Activated T-cell treated with anti-CD3 and anti-CD28 coated beads, Interleukin-2, amount 50 U/mL, for 48 hours (primary cell): ENCODE data around the gene LRCH1.

Source experiments
- DNase-seq, 2 experiments: peaks; one replicate each; pipeline ENCODE4 v3.0.0-alpha.2; 2020

Gene LRCH1

DNA sequence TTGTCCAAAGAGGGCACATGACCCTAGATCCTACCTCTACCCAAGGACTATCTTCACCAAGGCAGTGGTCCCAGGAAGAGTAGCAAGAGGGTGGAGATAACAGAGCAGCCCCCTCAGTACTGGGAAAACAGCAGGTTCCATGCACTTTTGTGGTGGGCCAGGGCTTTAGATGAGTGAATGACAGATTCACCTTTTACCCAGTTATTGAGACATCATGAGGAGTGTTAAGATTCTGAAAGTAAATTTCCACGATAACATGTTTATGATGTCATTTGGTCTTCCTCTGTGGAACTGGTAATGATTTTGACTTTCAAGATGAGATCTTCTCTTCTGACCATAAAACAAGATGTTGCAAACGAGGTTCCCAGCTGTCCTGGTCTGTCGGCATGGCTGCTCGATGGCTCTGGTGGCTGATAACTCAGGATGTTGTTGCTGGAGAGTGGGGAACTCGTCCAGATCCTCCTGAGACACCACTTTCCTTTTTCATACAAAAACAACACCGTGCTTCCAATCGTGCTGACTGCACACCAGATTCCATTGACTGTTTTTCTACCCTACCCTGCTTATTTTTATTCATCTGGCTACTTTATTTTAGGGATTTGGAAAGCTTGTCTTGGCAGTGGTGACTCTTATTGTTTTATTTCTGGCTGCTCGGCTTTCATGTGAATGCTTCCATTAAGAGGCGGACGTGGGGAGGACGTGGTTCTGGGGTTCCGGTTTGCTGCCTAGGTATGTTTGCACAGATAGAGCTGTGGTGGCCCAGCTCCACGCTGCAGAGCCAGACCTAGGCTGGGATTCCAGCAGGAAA lies 88.5 kb downstream of the LRCH1 start:
- no peak for DNase-seq

DNA sequence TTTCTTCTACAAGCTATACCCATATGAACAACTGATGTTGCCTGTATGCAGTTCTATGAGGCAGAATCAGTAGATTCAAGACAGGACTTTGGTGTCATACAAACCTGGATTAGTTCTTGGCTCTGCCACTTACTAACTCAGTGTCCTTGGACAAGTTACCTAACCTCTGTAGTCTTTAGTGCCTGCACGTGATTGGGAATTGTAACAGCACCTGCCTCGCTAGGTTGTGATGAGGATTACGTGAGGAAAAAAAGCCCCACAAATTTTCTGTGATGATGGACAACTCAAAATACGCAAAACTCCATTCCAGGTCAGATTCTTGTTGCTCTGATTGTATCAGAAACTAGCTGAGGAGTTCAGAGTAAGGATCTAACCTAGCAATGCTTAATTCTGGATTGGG lies 89.3 kb downstream of the LRCH1 start:
- DNase-seq: no peak

DNA sequence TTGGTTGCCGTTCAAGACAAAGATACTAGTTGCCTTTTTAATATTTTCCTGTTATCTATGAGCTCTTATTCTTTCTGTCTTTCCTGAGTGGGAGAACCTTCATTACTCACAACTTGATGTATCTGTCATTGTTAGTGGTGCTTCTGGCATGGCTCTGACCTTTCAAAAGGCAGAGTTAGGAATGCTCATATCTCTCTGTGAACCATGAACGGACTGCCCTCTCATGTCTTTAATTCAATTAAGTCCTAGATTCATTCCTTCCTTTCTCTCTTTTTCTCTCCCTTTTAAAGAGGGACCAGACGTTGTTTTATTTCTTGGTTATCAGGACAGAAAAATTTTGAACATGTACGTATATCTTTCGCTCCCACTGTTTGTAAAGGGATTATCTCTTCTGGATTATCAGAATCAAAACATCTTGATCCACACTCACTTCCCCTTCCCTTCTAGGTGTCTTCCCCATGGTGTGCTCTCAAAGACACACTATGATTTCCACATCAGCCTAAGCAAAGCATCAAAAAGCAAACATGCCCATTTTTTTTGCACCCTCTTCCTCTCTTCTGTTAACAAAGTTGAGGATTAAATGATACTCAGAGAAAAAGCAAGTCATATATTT lies 90.3 kb downstream of the LRCH1 start:
- no peak for DNase-seq

DNA sequence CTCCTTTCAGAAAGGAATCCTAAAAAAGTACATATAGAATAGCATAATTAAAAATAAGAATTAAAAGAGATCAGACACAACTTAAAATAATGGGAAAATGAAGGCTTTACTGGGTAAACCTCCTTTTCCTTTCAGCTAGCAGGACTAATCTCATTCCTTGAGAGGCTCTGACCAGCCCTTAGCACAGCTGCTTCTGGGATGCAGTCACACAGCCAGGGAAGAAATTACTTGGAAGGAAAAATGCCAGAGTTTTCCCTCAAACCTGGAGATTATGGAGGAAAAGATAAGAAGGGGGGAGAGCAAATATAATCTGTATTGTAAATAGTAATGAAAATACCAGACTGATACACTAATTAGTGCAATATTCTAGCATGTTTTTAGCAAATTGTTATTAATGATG lies 91.8 kb downstream of the LRCH1 start:
- no peak for DNase-seq

DNA sequence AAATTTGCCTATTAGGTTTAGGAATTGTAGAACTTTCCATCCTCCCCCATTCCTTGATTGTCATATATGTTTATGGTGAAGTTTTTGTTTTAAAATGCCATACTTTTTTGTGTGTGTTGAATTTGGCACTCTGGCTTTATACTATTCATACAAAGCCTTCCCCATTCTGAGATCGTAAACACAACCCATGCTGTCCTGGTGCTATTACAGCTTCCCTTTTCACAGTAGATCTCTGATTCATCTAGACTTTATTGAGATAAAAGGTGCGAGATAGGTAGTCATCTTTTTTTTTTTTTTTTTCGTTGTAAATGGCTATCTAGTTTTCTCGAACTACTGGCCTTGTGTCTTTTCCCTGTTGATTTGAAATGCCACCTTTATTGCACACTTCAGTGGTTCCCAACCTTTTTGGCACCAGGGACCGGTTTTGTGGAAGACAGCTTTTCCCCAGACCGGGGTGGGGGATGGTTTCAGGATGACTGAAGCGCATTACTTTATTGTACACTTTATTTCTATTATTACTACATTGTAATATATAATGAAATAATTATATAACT lies 94.6 kb downstream of the LRCH1 start:
- DNase-seq: no peak

DNA sequence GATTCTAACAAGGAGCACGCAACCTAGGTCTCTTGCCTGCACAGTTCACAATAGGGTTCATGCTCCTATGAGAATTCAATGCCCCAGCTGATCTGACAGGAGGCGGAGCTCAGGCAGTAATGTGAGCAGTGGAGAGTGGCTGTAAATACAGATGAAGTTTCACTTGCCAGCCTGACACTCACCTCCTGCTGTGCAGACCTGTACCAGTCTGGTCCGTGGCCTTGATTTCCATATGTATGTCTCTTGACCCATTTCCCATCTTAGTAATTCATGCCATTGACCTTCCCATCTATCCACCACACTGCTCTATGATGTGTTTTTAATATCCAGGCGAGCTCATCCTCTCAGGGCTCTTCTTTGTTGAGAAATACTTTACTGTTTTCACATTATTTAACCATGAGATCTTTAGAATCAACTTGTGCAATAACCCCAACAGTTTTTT lies 95.2 kb downstream of the LRCH1 start:
- DNase-seq: no peak

DNA sequence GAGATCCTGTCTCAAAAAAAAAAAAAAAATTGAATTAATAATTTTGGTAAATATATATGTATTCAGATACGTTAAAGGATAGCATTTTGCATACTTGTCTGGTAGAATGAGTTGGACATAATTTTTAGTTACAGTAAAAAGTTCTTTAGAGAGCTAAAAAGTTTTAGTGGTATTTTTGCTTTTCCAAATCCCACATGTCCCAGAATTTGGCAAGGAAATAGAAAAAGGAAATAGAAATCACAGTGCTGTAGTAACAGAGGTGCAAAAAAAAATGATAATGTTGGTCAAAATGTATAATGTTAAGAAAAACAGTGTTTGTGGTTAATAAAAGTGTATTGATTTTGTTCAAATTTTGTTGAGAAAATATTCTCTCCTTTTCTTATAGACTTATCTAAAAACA lies 96.8 kb downstream of the LRCH1 start:
- no peak for DNase-seq

DNA sequence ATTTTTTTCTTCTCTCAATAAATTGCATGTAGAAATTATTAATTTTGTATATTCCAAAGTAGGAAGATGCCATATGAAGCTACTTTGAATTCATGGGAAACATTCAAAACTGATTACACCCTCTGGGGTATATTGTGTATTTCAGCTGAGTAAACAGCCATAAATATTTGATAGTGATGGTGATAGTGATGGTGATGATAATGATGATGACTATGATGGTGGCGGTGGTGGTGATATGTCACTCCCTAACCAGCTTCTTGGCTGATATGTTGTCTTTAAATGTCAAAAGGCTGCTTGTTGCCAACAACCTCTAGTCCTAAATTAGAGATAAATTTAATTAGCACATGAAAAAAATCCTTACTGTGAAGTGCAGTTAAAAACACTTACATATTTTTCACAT lies 102.0 kb downstream of the LRCH1 start:
- no peak for DNase-seq

DNA sequence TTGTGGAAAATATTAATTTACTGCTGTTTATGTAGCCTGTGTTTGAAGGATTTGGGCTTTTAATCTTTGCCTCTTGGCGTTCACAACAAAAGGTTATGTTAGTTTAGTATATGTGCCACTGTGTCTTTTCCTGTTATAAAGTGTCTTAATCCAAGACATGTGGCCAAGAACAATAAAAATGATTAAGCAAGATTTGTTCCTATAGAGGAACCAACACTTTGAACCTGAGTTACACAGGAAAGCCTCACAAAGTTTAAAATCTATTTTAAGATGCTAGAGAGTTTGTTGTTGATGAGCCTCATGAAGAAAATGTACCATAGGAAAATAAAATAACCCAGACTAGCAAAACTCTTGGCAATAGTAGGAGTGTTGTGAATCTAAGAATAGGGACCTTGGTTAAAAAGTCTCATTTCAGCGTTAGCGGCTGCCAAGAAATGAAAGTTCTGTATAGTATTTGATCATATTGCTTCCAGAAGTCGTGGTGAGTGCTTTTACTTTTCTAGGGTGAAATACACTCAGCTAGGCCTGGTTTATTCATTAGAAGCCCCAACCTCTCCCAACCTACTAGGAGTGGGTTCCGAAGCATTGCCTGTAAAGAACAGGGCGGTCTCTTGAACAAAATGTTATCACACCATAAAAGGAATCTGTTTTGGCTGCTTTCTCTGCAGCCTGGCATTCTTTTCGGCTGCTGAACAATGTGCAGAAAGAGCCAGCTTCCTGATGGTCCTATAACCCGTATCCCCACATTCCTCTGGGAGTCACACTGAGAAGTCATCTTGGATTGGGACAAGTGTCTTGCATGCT lies 102.6 kb downstream of the LRCH1 start:
- no peak for DNase-seq

DNA sequence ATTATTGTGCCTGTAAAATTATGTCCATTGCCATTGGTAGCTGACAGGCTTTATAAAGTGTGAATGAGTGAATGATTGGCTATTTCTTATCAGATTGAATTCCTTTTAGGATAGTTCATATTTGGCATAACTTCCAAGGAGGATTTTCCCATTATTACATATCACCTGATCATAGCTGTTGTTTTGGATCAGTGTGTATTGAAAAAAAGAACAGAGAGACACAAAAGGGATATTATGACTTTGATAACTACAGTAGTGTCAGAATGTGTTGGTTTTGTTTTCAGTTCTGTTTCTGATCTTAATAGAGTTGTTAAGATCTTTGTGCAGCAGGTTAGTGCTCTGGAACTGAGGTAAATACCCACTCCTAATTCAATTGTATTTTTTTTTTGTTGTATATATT lies 103.8 kb downstream of the LRCH1 start:
- no peak for DNase-seq

DNA sequence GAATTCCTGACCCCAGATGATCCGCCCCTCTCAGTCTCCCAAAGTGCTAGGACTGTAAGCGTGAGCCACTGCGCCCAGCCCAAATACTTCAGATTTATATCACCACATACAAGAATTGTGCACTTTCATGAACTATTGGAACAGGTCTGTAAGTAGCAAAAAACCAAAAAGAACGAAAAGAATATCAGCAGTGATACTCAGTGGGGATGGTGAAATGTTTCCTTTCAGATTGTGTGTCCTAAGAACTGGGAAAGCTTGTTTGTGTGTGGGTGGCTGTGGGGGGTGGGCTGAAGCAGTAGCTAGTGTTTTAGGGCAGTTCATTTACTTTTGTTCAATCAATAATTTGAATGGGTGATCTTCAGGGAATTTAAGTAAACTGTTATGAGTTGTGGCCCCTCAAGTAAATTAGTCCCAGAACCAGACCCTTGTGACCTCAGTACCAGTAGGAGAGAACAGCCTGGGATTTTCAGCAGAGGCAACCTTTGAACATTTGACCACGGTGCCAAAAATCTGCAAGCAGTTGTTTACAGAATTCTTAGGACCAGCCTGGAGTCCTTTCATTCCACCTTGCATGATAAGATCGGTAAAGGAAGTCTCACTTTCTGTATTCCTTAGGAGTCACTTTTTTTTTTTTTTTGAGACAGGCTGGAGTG lies 106.6 kb downstream of the LRCH1 start:
- DNase-seq: no peak

DNA sequence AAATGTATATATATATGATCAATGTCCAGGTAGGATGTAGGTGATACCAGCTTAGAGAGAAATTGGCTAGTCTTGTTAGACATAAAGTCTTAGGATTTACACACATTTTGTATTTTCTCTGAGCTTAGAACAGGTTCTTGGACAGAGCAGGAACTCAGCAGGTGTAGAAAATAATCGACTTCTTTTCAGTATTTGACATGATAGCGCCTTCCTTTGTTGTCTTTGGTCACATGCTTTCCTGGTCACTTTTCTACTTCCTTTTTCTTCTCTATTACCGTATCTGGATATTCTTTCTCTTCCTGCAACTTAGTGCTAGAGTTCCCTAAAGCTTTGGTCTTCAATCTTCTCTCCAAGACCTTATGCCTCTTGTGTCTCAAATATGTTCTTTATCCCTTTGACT lies 107.4 kb downstream of the LRCH1 start:
- no peak for DNase-seq

DNA sequence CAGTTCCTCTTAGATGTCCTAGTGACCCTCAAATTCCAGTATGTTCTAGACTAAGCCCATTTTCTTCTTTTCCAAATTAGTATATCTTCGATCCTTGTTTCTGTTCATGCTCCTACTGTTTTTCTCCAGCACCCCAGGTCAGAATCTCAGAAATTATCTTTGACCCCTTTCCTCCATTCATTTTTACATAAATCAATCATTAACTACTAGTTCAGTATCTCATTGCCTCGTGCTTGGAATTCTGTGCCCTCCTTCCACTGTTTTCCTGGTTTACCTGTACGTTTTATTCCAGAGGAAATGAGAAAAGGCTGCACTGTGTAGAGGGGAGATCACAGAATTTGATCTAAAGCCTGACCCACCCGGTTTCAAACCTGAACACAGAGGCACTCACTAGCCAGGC lies 107.9 kb downstream of the LRCH1 start:
- DNase-seq: no peak

DNA sequence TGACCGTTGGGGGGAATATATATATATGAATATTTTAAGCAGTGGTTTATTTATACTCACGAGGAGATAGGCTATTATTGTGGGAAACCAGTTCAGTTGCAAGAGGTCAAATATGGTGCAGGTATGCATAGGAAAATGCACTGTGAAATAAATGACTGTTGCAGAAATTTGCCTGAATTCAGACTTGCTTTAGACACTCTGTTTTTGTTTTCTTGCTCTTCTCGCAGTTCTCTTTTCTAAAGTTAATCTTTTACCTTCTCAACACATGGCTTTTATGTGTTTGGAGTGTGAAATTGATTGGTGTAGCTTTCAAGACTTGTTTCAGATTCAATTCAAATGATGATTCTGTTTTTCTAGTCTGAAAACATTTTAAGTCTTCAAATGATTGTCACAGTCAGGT lies 109.7 kb downstream of the LRCH1 start:
- no peak for DNase-seq

DNA sequence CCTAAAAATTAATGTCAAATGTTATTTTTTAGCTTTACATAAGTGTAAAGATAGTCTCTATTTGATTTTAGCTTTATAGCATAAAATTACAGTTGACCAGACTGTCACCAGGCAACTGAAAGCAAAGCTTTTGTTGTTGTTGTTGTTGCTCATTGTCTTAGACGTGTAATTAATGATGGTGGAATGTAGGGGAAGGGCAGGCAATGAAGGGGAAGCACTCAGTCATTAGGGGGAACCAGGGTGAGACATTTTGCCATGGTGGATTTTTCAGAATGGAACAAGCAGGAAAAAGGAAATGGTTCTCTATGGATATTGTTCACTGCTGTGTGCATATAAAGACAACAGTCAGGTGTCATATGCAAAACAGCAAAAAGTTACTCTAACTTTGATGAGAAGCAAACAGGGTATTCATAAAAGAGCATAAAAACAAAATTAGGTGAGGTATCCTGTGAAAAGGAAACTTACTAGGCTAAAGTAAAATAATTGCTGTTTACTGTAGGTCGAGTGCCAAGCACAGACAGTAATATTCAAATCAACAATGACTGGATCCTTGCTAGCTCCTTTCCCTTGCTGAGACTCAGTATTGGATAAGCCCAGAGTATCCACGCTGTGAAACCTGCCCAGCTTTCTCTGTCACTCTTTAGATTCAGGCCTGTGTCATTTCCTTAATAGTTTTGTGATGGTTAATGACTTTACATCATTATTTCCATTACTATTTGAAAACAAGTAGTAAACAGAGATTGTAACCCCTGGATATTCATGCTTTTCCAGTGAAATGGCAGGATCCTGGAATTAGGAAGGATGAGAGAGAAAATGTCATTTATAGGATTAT lies 110.5 kb downstream of the LRCH1 start:
- no peak for DNase-seq

DNA sequence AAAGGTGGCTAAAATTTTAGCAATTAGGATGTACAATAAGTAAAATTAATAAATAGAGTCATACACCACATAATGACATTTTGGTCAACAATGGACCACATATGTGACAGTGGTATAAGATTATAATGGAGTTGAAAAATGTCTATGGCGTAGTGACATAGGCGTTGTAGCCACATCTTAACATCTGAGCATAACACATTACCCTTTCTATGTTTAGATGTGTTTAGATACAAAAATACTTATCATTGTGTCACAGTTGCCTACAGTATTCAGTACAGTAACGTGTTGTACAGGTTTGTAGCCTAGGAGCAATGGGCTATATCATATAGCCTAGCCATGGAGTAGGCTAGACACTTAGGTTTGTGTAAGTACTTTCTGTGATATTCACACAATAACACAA lies 111.2 kb downstream of the LRCH1 start:
- no peak for DNase-seq

DNA sequence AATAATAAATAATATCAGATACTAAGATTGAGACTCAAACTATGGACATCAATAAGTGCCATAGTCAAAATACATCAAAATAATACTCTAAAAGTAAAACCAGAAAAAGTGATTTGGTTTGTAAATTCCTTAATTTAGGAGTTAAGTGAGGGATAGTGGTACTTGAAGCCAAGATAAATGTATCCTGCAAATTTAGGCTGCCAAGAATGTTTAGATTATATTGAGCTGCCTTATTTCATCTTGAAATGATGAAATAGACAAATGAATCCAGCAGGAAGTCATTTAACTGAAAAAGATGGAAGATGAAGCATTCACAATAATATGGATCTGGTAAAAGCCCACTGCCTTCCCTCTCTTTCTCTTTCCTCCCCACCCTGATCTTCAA lies 112.3 kb downstream of the LRCH1 start:
- no peak for DNase-seq

DNA sequence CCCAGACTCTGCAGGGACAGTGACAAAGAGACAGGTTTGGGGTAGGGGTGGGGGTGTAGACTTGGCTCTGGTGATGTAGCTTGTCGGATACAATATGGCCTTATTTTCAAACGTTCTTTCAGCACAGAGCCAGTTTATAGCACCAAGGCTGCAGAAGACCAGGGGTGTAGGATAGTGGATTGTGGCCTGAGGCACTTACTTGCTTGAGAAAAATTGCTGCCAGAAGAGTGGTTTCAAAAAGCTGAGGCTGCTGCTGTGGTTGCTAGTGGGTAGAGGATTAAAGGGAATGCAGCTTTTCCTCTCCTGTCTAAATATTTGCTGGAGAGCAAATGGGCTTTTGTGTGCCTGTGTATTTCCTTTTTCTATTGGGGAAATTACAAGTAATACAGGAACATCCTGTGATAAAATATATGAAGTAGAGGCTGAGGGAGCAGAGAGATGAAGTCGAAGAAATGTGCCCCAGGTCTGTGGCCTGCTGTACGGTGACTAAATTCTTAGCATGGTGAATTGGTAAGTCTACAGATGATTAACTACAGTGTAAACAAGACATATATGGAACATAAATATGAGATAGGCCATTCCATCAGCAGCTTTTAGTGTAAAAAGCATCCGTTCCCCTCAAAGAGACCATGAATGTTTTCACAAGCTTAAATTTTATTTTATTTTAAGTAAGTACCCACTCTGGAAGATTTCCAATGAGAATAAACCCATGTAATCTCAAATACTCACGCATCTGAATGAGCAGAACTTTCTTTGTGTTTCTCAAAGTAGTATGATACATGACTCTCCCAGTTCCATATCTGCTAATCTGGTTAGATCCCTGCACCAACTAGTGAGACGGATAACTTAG lies 112.9 kb downstream of the LRCH1 start:
- DNase-seq: no peak

DNA sequence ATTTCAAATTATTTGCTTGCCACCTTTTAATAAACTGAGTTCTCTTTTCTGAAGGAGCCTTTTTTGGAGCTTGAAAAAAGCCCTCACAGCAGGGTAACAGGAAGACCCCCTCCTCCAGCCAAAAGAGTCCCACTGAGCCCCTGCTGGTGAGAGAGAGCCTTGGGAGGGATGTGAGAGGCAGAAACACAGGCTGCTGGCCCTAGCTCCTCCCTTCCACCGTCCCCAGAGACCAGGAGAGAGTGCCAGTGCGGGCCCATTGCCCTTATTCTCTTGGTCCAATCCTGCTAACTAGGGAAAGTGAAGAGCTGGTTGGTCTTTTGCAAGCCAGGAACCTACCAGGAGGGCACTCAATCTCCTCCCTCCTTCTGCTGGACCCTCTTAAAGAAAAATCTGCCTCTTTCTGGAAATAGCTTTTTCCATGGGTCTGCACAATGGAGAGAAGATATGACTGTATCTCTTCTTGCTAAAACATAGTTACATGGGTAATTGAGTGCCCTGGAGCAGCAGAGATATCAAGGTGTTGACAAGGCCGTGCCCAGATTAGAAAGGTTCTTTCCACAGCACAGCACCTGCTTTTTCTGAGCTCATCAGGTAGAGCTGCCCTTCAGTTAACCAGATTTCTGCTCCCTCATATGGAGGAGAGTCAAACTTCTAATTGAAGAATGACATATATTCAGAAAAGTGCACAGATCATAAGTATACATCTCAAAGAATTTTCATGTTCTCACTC lies 113.9 kb downstream of the LRCH1 start:
- DNase-seq: no peak

DNA sequence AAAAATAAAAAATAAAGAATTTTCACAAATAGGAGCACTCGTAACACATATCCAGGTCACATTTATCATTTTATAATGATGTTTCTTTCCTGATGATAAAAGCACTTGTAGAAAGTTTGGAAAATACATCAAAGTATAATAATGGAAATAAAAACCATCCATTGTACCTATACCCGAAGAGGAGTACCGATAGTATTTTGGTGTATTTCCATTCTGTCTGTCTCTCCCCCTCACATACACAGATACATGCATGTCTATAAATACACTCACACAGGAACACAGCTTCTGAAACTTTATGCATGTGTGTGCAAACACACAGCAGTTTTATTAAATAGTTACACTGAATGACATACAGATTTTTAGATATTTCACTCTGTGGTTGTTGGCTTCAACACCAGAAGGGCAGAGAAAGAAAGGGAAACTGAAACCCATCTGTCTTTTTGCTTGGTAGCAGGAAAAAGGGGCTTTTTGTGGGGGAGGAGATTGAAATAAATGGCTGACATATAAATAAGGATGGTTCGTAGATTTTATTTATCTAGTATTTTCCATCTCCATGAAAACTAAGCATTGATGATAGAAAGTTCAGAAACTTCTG lies 114.8 kb downstream of the LRCH1 start:
- no peak for DNase-seq
